WERI-Rb-1 (cell line): ENCODE data around the gene TOR1A.

Experiments used
- DNase-seq: peaks from one replicate; pipeline ENCODE4 v3.0.0-alpha.2; 2020
- H3K27ac ChIP-seq: fragments of 250-450 bp; sonication (Bioruptor Pico); 2 replicates; pipeline ENCODE4 v1.5.1; 2020; ENCODE audit warnings: mild to moderate bottlenecking, moderate library complexity
- H3K27me3 ChIP-seq: fragments of 250-450 bp; sonication (Bioruptor Pico); 2 replicates; pipeline ENCODE4 v1.5.1; 2021; ENCODE audit warnings: mild to moderate bottlenecking, low read depth, moderate library complexity; ENCODE audit not compliant: insufficient read depth, severe bottlenecking
- H3K36me3 ChIP-seq: fragments of 250-450 bp; sonication (Bioruptor Pico); 2 replicates; pipeline ENCODE4 v1.5.1; 2020; ENCODE audit warnings: mild to moderate bottlenecking, moderate library complexity
- H3K4me3 ChIP-seq: 2 replicates; pipeline ENCODE4 v1.5.1; 2011; ENCODE audit warnings: low read depth, mild to moderate bottlenecking, control low read depth, low read length
- H3K9me3 ChIP-seq: fragments of 250-450 bp; sonication (Bioruptor Pico); 2 replicates; pipeline ENCODE4 v1.5.1; 2021; ENCODE audit warnings: mild to moderate bottlenecking, moderate library complexity; ENCODE audit not compliant: severe bottlenecking
- TF ChIP-seq, protein P1 (sequence below): IDR thresholded peaks from 2 replicates; pipeline ENCODE4 v1.5.1; 2011; ENCODE audit warnings: low read depth, mild to moderate bottlenecking, control low read depth, inconsistent platforms, low read length

TOR1A gene

DNA sequence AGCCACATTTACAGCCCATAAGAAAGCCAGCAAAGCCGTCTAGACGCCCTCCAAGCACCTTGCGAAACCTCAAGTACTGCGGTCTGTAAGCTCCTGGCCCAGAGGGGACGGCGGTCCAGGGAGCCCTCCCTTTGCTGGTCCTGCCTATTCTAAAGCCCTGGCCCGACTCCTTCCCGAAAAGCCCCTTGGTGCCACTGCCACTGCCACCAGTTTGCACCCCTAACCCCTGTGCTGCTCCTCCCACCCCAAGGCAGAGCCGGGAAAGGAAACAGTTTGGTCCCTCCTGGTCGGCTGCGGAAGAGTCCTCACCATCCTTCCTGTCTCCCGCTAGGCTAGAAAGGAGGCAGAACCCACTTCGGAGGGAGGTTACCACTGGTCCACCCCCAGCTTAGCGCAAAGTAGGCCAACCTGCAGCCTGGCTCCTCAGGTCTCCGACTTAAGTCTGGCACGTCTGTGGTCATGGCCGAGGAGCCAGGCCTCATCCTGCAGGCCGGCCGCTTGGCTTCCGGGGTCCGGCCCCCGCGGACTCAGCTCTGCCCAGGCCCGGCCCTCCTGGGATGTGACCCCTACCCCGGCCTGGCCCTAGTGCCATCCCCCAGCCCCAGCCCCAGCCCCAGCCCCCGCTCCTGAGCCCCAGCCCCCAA, 916 bp downstream of the TOR1A start:
- Histone ChIP-seq H3K4me3 (peak overlapping the region; percentile 81), H3K27me3 (no peaks in the 10 kb centered on the region), H3K27ac (peak overlapping the region; percentile 43), H3K36me3 (peaks cover 56% of the 10 kb centered on the region), H3K9me3 (no peaks in the 10 kb centered on the region)
- DNase-seq: peak; percentile 64
- TF ChIP-seq, protein P1, sequence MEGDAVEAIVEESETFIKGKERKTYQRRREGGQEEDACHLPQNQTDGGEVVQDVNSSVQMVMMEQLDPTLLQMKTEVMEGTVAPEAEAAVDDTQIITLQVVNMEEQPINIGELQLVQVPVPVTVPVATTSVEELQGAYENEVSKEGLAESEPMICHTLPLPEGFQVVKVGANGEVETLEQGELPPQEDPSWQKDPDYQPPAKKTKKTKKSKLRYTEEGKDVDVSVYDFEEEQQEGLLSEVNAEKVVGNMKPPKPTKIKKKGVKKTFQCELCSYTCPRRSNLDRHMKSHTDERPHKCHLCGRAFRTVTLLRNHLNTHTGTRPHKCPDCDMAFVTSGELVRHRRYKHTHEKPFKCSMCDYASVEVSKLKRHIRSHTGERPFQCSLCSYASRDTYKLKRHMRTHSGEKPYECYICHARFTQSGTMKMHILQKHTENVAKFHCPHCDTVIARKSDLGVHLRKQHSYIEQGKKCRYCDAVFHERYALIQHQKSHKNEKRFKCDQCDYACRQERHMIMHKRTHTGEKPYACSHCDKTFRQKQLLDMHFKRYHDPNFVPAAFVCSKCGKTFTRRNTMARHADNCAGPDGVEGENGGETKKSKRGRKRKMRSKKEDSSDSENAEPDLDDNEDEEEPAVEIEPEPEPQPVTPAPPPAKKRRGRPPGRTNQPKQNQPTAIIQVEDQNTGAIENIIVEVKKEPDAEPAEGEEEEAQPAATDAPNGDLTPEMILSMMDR: no peak

DNA sequence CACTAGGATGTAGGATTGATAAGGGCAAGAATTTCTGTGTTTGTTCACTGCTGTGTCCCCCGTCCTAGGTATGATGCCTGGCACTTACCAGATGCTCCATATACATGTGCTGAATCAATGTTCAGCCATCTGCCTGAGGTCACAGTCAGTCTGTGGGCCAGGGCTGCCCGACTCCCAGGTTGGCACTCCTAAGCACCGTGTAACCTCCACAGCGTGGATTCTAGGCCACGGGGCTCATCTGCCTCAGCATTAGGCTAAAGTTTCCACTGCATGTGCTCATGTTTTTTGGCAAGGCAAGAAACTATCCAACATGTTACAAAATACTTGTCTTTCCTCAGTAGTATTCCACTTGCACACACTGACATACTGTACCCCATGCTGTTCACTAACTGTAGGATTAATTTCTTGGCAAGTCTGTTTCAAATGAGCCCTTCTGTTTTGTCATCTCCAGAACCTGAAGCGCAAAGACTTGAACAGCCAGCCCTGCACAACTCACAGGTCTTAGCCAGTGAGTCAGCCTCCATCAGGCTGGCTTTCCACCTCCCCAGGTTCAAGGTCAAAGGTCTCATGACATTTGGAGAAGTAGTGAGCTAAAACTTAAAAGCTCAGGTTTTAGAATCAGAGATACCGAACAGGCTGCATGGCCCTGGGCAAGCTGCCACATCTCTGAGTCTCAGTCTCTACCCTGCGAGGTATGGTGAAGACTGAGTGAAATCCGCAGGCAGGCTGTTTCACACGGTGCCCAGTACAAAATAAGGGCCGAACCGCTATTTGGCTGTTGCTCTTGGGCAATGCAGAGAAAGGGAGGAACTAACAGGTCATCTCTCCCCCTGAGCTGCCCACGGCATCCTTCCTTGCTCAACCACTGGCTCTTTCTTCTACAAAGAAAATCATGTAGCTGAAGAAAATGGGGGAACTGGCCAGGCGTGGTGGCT, 7.2 kb downstream of the TOR1A start:
- Histone ChIP-seq H3K36me3 (peaks cover 73% of the 10 kb centered on the region), H3K4me3 (no peak overlapping the region), H3K27ac (no peak overlapping the region), H3K27me3 (no peaks in the 10 kb centered on the region), H3K9me3 (no peaks in the 10 kb centered on the region)
- TF ChIP-seq, protein P1: no peak
- DNase-seq: no peak

DNA sequence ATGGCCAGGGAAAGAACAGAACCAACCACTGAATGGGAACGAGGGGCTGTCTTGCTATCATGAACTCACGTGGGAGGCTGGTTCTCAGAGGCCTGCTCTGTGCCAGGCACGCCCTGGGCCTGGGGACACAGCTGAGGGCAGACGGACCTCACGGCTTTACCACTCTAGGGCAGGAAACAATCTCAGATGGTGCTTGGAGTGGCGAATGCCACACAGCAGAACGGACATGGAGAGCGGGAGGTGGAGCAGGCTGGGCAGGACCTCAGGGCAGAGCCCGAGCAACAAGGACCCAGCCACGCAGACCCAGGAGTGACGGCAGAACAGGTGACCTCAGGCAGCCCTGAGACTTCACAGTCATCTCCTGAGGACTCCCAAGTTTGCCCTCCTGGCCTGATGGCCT, 8.7 kb downstream of the TOR1A start:
- H3K27ac ChIP-seq: no peak overlapping the region
- TF ChIP-seq, protein P1: no peak
- H3K9me3 ChIP-seq: no peaks in the 10 kb centered on the region
- no peak overlapping the region for H3K4me3 ChIP-seq
- no peaks in the 10 kb centered on the region for H3K27me3 ChIP-seq
- H3K36me3 ChIP-seq: peaks cover 72% of the 10 kb centered on the region
- DNase-seq: no peak

DNA sequence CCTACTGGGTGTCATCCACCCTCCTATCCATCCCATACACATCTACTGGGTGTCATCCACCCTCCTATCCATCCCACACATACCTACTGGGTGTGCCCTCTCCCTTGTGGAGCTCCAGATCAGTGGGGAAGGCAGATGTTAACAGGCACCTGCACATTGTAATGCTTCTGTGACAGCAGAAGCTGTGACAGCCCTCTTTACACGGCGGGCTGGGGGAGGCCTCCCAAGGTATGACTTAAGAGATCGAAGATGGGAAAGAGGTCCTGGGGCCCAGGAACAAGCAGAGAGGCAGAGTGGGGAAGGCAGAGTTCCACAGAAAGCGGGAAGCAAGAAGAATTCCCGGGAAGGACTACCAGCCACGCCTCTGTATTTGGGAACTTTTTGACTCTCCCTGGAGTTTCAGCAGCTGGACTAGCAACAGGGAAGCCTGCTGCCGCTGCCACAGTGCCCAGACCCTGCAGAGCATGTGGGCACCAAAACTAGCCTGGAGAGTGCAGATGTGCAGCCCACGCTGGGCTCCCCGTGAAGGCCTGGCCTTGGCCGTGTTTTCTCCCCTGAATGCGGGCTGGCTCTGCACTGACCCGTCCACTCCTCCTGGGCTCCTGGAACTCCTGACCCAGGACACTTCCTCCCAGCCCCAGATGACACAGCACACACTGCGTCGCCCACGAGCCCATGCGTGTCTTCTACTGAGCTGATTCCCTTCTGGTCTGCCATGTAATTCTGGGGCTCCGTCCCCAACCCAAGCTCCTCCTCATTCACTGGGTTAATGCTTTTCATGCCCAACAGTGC, 9.3 kb downstream of the TOR1A start:
- peaks cover 72% of the 10 kb centered on the region for H3K36me3 ChIP-seq
- no peak for DNase-seq
- TF ChIP-seq, protein P1: no peak
- H3K27me3 ChIP-seq: no peaks in the 10 kb centered on the region
- H3K27ac ChIP-seq: no peak overlapping the region
- H3K9me3 ChIP-seq: no peaks in the 10 kb centered on the region
- H3K4me3 ChIP-seq: no peak overlapping the region

DNA sequence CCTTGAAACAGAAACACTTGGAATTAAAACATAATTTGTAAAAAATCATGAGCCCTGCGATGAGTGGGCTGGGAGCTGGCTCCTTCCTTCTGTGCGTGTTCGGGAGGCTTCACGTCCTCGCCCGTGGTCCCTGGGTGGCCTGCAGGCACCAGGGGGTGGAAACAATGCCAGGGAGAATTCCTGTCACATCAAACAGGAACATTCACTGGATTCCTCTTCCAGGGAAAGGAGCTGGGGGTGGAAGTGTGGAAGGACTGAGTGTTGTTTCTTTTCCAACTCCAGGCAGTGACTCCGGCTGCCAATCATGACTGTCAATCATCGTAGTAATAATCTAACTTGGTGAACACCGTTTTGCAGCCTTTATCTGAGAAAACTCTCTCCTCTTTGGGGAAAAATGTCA, 10.3 kb downstream of the TOR1A start:
- H3K27ac ChIP-seq: no peak overlapping the region
- TF ChIP-seq, protein P1: no peak
- no peaks in the 10 kb centered on the region for H3K27me3 ChIP-seq
- no peak overlapping the region for H3K4me3 ChIP-seq
- peaks cover 73% of the 10 kb centered on the region for H3K36me3 ChIP-seq
- no peak for DNase-seq
- H3K9me3 ChIP-seq: no peaks in the 10 kb centered on the region
